H9 (cell line): ENCODE data around the gene CLEC3A. TPM values are rescaled to one million over a fixed set of nuclear protein-coding genes. Genes with fewer than 3 reads are reported as not detected.

ENCODE experiments used
- DNase-seq: peaks from one replicate; pipeline ENCODE4 v3.0.0-alpha.2; 2017
- H2AFZ ChIP-seq: one replicate; pipeline ENCODE4 v1.6.1; 2013; ENCODE audit warnings: mild to moderate bottlenecking, low read length, control low read depth, moderate library complexity
- H2AK5ac ChIP-seq: 2 replicates; pipeline ENCODE4 v1.6.1; 2013; ENCODE audit warnings: low read length, control low read depth, mixed read lengths; ENCODE audit not compliant: insufficient read length
- H2BK120ac ChIP-seq: one replicate; pipeline ENCODE4 v1.6.1; 2013; ENCODE audit warnings: low read depth, mild to moderate bottlenecking, low read length, control low read depth, inconsistent platforms; ENCODE audit not compliant: poor library complexity, severe bottlenecking
- H2BK12ac ChIP-seq: 2 replicates; pipeline ENCODE4 v1.6.1; 2013; ENCODE audit warnings: low read length, control low read depth, mixed read lengths, low read depth; ENCODE audit not compliant: insufficient read length
- H2BK15ac ChIP-seq: 2 replicates; pipeline ENCODE4 v1.6.1; 2013; ENCODE audit warnings: low read depth, low read length, control low read depth
- H2BK20ac ChIP-seq: one replicate; pipeline ENCODE4 v1.6.1; 2013; ENCODE audit warnings: low read depth, mild to moderate bottlenecking, low read length, control low read depth, inconsistent platforms; ENCODE audit not compliant: poor library complexity, severe bottlenecking
- H2BK5ac ChIP-seq: 2 replicates; pipeline ENCODE4 v1.6.1; 2013; ENCODE audit warnings: low read length, control low read depth, mixed read lengths; ENCODE audit not compliant: insufficient read length
- H3K14ac ChIP-seq: 2 replicates; pipeline ENCODE4 v1.6.1; 2013; ENCODE audit warnings: low read length, control low read depth; ENCODE audit not compliant: insufficient read depth
- H3K18ac ChIP-seq: 2 replicates; pipeline ENCODE4 v1.6.1; 2013; ENCODE audit warnings: low read depth, mild to moderate bottlenecking, mixed read lengths, low read length, control low read depth; ENCODE audit not compliant: insufficient read length
- H3K23ac ChIP-seq: 2 replicates; pipeline ENCODE4 v1.6.1; 2013; ENCODE audit warnings: low read length, control low read depth, mixed read lengths, low read depth; ENCODE audit not compliant: insufficient read length
- H3K23me2 ChIP-seq: 2 replicates; pipeline ENCODE4 v1.6.1; 2013; ENCODE audit warnings: low read depth, mild to moderate bottlenecking, mixed read lengths, low read length, control low read depth; ENCODE audit not compliant: insufficient read length, poor library complexity, severe bottlenecking
- H3K27ac ChIP-seq: 2 replicates; pipeline ENCODE4 v1.5.1; 2013; ENCODE audit warnings: low read length, control low read depth, mixed read lengths, low read depth; ENCODE audit not compliant: insufficient read length
- H3K27me3 ChIP-seq: 2 replicates; pipeline ENCODE4 v1.6.1; 2013; ENCODE audit warnings: low read length, control low read depth, inconsistent platforms; ENCODE audit not compliant: insufficient read depth
- H3K4ac ChIP-seq: 2 replicates; pipeline ENCODE4 v1.6.1; 2013; ENCODE audit warnings: low read depth, mild to moderate bottlenecking, control low read depth, inconsistent platforms, low read length, moderate library complexity
- H3K4me1 ChIP-seq: 2 replicates; pipeline ENCODE4 v1.6.1; 2013; ENCODE audit warnings: low read length, control low read depth, inconsistent platforms; ENCODE audit not compliant: insufficient read depth
- H3K4me2 ChIP-seq: 2 replicates; pipeline ENCODE4 v1.6.1; 2013; ENCODE audit warnings: low read length, control low read depth, mixed read lengths; ENCODE audit not compliant: insufficient read length, insufficient read depth
- H3K56ac ChIP-seq: 2 replicates; pipeline ENCODE4 v1.6.1; 2013; ENCODE audit warnings: low read depth, mild to moderate bottlenecking, mixed read lengths, low read length, control low read depth; ENCODE audit not compliant: insufficient read length
- H3K79me1 ChIP-seq: 2 replicates; pipeline ENCODE4 v1.6.1; 2013; ENCODE audit warnings: low read depth, mild to moderate bottlenecking, moderate library complexity, low read length, control low read depth, inconsistent platforms; ENCODE audit not compliant: insufficient read depth, poor library complexity, severe bottlenecking
- H3K79me2 ChIP-seq: 2 replicates; pipeline ENCODE4 v1.6.1; 2013; ENCODE audit warnings: low read length, control low read depth, inconsistent platforms; ENCODE audit not compliant: insufficient read depth
- H3K9ac ChIP-seq: 2 replicates; pipeline ENCODE4 v1.6.1; 2013; ENCODE audit warnings: low read length, control low read depth, mixed read lengths; ENCODE audit not compliant: insufficient read length; ENCODE audit errors: extremely low read depth
- H3K9me3 ChIP-seq: one replicate; pipeline ENCODE4 v1.6.1; 2013; ENCODE audit warnings: low read depth, low read length, inconsistent platforms; ENCODE audit not compliant: control insufficient read depth
- H3T11ph ChIP-seq: one replicate; pipeline ENCODE4 v1.6.1; 2013; ENCODE audit warnings: mild to moderate bottlenecking, low read length, control low read depth, inconsistent platforms
- H4K20me1 ChIP-seq: one replicate; pipeline ENCODE4 v1.6.1; 2013; ENCODE audit not compliant: control insufficient read depth, insufficient read length, insufficient read depth
- H4K5ac ChIP-seq: 2 replicates; pipeline ENCODE4 v1.6.1; 2013; ENCODE audit warnings: low read depth, mild to moderate bottlenecking, mixed read lengths, low read length, control low read depth; ENCODE audit not compliant: insufficient read length
- H4K8ac ChIP-seq: replicated peaks from 2 replicates; pipeline ENCODE4 v1.6.1; 2013; ENCODE audit warnings: low read length, control low read depth, mixed read lengths, low read depth; ENCODE audit not compliant: insufficient read length
- H4K91ac ChIP-seq: 2 replicates; pipeline ENCODE4 v1.6.1; 2013; ENCODE audit warnings: low read depth, mild to moderate bottlenecking, moderate library complexity, mixed read lengths, low read length, control low read depth; ENCODE audit not compliant: insufficient read length
- H3K27ac Mint-ChIP-seq, 3 experiments: 2 replicates in 2 of 3; 3 replicates in 1 of 3; pipeline ENCODE4 v1.8.0; 2020 to 2021; ENCODE audit warnings: mixed read lengths in 3 of 3, mild to moderate bottlenecking in 1 of 3, moderate library complexity in 1 of 3
- H3K27me3 Mint-ChIP-seq: 2 replicates; pipeline ENCODE4 v1.8.0; 2021; ENCODE audit warnings: low read depth, mild to moderate bottlenecking, moderate library complexity, mixed read lengths
- H3K36me3 Mint-ChIP-seq, 3 experiments: 2 replicates in 2 of 3; 3 replicates in 1 of 3; pipeline ENCODE4 v1.8.0; 2020 to 2021; ENCODE audit warnings: low read depth in 3 of 3, mixed read lengths in 3 of 3; ENCODE audit not compliant: insufficient read depth in 1 of 3
- H3K4me1 Mint-ChIP-seq, 2 experiments: 2 replicates each; pipeline ENCODE4 v1.8.0; 2020; ENCODE audit warnings: mixed read lengths in 2 of 2
- H3K4me3 Mint-ChIP-seq, 2 experiments: 2 replicates in 1 of 2; 3 replicates in 1 of 2; pipeline ENCODE4 v1.8.0; 2020 to 2021; ENCODE audit warnings: mild to moderate bottlenecking in 2 of 2, mixed read lengths in 2 of 2, moderate library complexity in 1 of 2
- H3K9me3 Mint-ChIP-seq, 2 experiments: 2 replicates in 1 of 2; 3 replicates in 1 of 2; pipeline ENCODE4 v1.8.0; 2020; ENCODE audit warnings: mild to moderate bottlenecking in 2 of 2, mixed read lengths in 2 of 2, moderate library complexity in 1 of 2
- CTCF ChIP-seq: fragments of 200-600 bp; sonication (generic); conservative IDR thresholded peaks from 3 replicates; pipeline ENCODE4 v1.8.0; 2021; ENCODE audit warnings: antibody characterized with exemption, mild to moderate bottlenecking
- WGBS: extraction: QIAGEN DNeasy Blood & Tissue Kit; methylation state at CpG from one replicate; pipeline ENCODE4 v1.1.7; 2013; ENCODE audit warnings: missing lambda C conversion rate, low lambda C conversion rate, mixed read lengths; ENCODE audit not compliant: insufficient read length; ENCODE audit errors: extremely low coverage; 5-methylcytosine and 5-hydroxymethylcytosine counted together
- total RNA-seq: library from RNA; stranded (reverse); gene quantifications from 2 replicates; pipeline ENCODE4 v1.2.1, GENCODE V29; 2021

The CLEC3A gene
- total RNA-seq, 1 experiment from 2014 or later: not detected

GRCh38 chr16:78072275-78072674 lies 49.9 kb downstream of the CLEC3A start:
- H2BK5ac ChIP-seq: no peak overlapping the region
- no peak overlapping the region for H2AK5ac ChIP-seq
- H3K23ac ChIP-seq: no peak overlapping the region
- H3K4me1 ChIP-seq: no peaks in the 10 kb centered on the region
- no peak overlapping the region for H2AFZ ChIP-seq
- H3K79me2 ChIP-seq: no peaks in the 10 kb centered on the region
- peaks cover 3 to 20% of the 10 kb centered on the region in 2 experiments; a peak in 4 of 5 replicates for H3K9me3 Mint-ChIP-seq
- no peak overlapping the region for H4K8ac ChIP-seq
- H3K9ac ChIP-seq: no peak overlapping the region
- H2BK15ac ChIP-seq: no peak overlapping the region
- H3K79me1 ChIP-seq: no peaks in the 10 kb centered on the region
- H3K9me3 ChIP-seq: no peaks in the 10 kb centered on the region
- no peak overlapping the region for H3T11ph ChIP-seq
- no peak overlapping the region for H3K4ac ChIP-seq
- H3K18ac ChIP-seq: no peak overlapping the region
- peaks cover 0 to 3% (median 0%) of the 10 kb centered on the region in 3 experiments; a peak in 1 of 7 replicates for H3K36me3 Mint-ChIP-seq
- H3K56ac ChIP-seq: no peak overlapping the region
- H4K5ac ChIP-seq: no peak overlapping the region
- H2BK12ac ChIP-seq: no peak overlapping the region
- H3K14ac ChIP-seq: no peak overlapping the region
- no peak overlapping the region for H2BK120ac ChIP-seq
- H3K23me2 ChIP-seq: no peaks in the 10 kb centered on the region
- H4K91ac ChIP-seq: no peak overlapping the region
- H3K27me3 Mint-ChIP-seq: peaks cover 100% of the 10 kb centered on the region
- no peak overlapping the region for H2BK20ac ChIP-seq
- no peak overlapping the region for H3K4me2 ChIP-seq
- WGBS: no CpG with 5 or more reads among the region's 5 CpGs
- DNase-seq: peak; percentile 65
- 0 out of 7 replicates have a peak overlapping the region, but pooled peaks of 1 of the 3 experiments have one; percentile 82 for H3K27ac Mint-ChIP-seq
- no peak for TF ChIP-seq CTCF
- peaks cover 69% of the 10 kb centered on the region for H3K27me3 ChIP-seq
- H3K4me3 Mint-ChIP-seq: peak overlapping the region in 1 of 2 experiments; percentile 36; a peak in 1 of 5 replicates
- no peak overlapping the region for H3K27ac ChIP-seq
- H4K20me1 ChIP-seq: no peaks in the 10 kb centered on the region
- H3K4me1 Mint-ChIP-seq: peaks cover 19 to 21% of the 10 kb centered on the region in 2 experiments
